ENCODE measurements around the gene TRAK1.

The TRAK1 gene

GRCh38 chr3:42256135-42256819 lies 165.1 kb downstream of the TRAK1 start:
- DNase-seq = no peak

- DNase-seq = no peak
Observed at GRCh38 chr3:42257007-42257406, 165.8 kb downstream of the TRAK1 start.

- no peak for DNase-seq
Observed at GRCh38 chr3:42262525-42262924, 171.4 kb downstream of the TRAK1 start.

- DNase-seq = no peak
Observed at GRCh38 chr3:42263354-42264346, 172.5 kb downstream of the TRAK1 start.

GRCh38 chr3:42264399-42265058 lies 173.4 kb downstream of the TRAK1 start:
- DNase-seq = no peak

GRCh38 chr3:42265059-42265991 lies 174.2 kb downstream of the TRAK1 start:
- DNase-seq = no peak

GRCh38 chr3:42266085-42266484 lies 174.9 kb downstream of the TRAK1 start, which contains the start of gene CCK:
Gene CCK (minus strand): TSS chr3:42266185. CDS start chr3:42263630, 2,555 bp downstream.
- DNase-seq = no peak

- DNase-seq = no peak
Observed at GRCh38 chr3:42267878-42268277, 176.7 kb downstream of the TRAK1 start.

GRCh38 chr3:42269647-42270046 lies 178.5 kb downstream of the TRAK1 start:
- no peak for DNase-seq

GRCh38 chr3:42270561-42270960 lies 179.4 kb downstream of the TRAK1 start:
- no peak for DNase-seq

- DNase-seq = no peak
Observed at GRCh38 chr3:42271786-42272185, 180.6 kb downstream of the TRAK1 start.

- no peak for DNase-seq
Observed at GRCh38 chr3:42273361-42273760, 182.2 kb downstream of the TRAK1 start.

- DNase-seq = no peak
Observed at GRCh38 chr3:42274266-42274665, 183.1 kb downstream of the TRAK1 start.

- DNase-seq = no peak
Observed at GRCh38 chr3:42275217-42275616, 184.1 kb downstream of the TRAK1 start.
